GM19023 (cell line): Measurements from ENCODE around the gene EVX1.

Experiments
- ATAC-seq: cut with Tn5 transposase; IDR thresholded peaks from one replicate; pipeline ENCODE4 v1.9.1; 2021; ENCODE audit warnings: mild to moderate bottlenecking, moderate library complexity; ENCODE audit not compliant: unreplicated experiment

Gene EVX1

GRCh38 chr7:27242555-27243339, at the start of gene EVX1:
EVX1 (plus strand) TSS chr7:27242802; CDS start chr7:27243031, 229 bp downstream.
- ATAC-seq = no peak

- no peak for ATAC-seq
These were observed 49.1 kb upstream of the EVX1 start for GRCh38 chr7:27193335-27194001.

- no peak for ATAC-seq
These were observed 48.6 kb upstream of the EVX1 start for GRCh38 chr7:27194002-27194352.

GRCh38 chr7:27194686-27195379, 47.8 kb upstream of the EVX1 start:
- ATAC-seq = no peak

GRCh38 chr7:27196287-27196767, 46.3 kb upstream of the EVX1 start:
- no peak for ATAC-seq

- ATAC-seq = no peak
These were observed 45.2 kb upstream of the EVX1 start for GRCh38 chr7:27197137-27198042.

GRCh38 chr7:27198138-27198841, 44.3 kb upstream of the EVX1 start:
- no peak for ATAC-seq

GRCh38 chr7:27198871-27199801, 43.5 kb upstream of the EVX1 start:
- no peak for ATAC-seq

GRCh38 chr7:27199849-27200760, 42.5 kb upstream of the EVX1 start, which contains the start of gene HOXA13:
HOXA13 (minus strand) TSS chr7:27200091; CDS start chr7:27200077, 14 bp downstream.
- no peak for ATAC-seq

GRCh38 chr7:27200761-27201579, 41.6 kb upstream of the EVX1 start:
- ATAC-seq = no peak

GRCh38 chr7:27201580-27202017, 41.0 kb upstream of the EVX1 start:
- ATAC-seq = no peak

- no peak for ATAC-seq
These were observed 40.4 kb upstream of the EVX1 start for GRCh38 chr7:27202018-27202861.

GRCh38 chr7:27202862-27203134, 39.8 kb upstream of the EVX1 start:
- no peak for ATAC-seq

- no peak for ATAC-seq
These were observed 39.1 kb upstream of the EVX1 start for GRCh38 chr7:27203365-27203953.

GRCh38 chr7:27203964-27204594, 38.5 kb upstream of the EVX1 start:
- ATAC-seq = no peak
